ENCODE data around the gene BHMT2. TPM values are rescaled to one million over a fixed set of nuclear protein-coding genes. Genes with fewer than 3 reads are reported as not detected.

BHMT2 gene
- total RNA-seq, 1 experiment from 2014 or later, result not detected

DNA sequence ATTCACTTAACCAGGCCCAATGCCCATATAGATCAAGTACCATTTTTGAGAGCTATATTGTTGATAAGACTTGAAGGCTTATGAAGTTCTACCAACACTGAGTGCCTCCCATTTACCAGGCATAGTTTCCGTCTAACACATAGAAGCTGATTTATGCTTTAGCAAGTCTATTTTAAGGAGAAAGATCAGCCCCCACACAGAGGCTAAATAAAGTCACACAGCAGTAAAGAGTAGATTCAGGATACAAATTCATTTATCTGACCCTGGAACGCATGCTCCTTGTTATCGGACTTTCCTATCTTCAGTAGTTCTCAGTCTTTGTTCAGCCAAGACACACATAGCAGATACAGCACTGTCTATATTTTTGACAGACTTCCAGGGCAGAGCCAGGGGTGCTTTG is 34.3 kb upstream of the BHMT2 start:
- ATAC-seq (no peak), DNase-seq (no peak)
- H3K27ac ChIP-seq (ENCODE audit: low read length), result no peak overlapping the region
- H3F3A ChIP-seq (ENCODE audit: low read length, unreplicated experiment), result no peaks in the 10 kb centered on the region
- H2AFZ ChIP-seq (ENCODE audit: low read length), result no peak overlapping the region
- H3K4me1 ChIP-seq (ENCODE audit: insufficient read depth, low read length), result no peaks in the 10 kb centered on the region
- no peaks in the 10 kb centered on the region for H3K9me3 ChIP-seq (ENCODE audit: low read length)
- no peak overlapping the region for H3K4me3 ChIP-seq (ENCODE audit: low read length)
- H3K9me2 ChIP-seq (replicated peaks; ENCODE audit: low read length), result no peaks in the 10 kb centered on the region
- TF ChIP-seq EZH2phosphoT487 (IDR thresholded peaks at IDR 0.05; ENCODE audit: borderline replicate concordance, low read length), result no peak
- intact Hi-C loops (cut with micrococcal nuclease), result no loop called here
- H3K36me3 ChIP-seq (ENCODE audit: low read depth, low read length), result no peaks in the 10 kb centered on the region
- no peaks in the 10 kb centered on the region for H4K20me1 ChIP-seq (ENCODE audit: low read length)
- POLR2A ChIA-PET (ENCODE audit: unreplicated experiment), result no interaction called here
- H3K79me2 ChIP-seq (ENCODE audit: low read length), result no peaks in the 10 kb centered on the region
- CTCF ChIA-PET, result no interaction called here
- H3K4me2 ChIP-seq (ENCODE audit: low read length), result no peak overlapping the region
- no TSS peak for BruUV-seq (replicated peaks)
- no peak overlapping the region for H3K9ac ChIP-seq (ENCODE audit: low read length)
- H3K27me3 ChIP-seq (ENCODE audit: low read length), result no peaks in the 10 kb centered on the region

DNA sequence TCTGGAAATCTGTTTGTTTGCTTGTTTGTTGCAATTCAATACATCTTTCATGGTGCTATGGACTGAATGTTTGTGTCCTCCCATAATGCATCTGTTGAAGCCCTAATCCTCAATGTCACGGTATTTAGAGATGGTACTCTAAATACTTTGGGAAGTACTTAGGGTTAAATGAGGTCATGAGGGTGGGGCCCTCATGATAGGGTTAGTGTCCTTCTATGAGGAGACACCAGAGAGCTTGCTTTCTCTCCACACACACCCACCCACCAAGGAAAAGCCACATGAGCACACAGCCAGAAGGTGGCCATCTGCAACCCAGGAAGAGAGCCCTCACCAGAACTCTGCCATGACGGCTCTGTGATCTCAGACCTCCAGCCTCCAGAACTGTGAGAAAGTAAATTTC is 32.8 kb upstream of the BHMT2 start:
- CTCF ChIA-PET, result no interaction called here
- no TSS peak for BruUV-seq (replicated peaks)
- H3K9ac ChIP-seq (ENCODE audit: low read length), result no peak overlapping the region
- ATAC-seq (no peak), DNase-seq (no peak)
- H3K4me2 ChIP-seq (ENCODE audit: low read length), result no peak overlapping the region
- H3F3A ChIP-seq (ENCODE audit: low read length, unreplicated experiment), result no peaks in the 10 kb centered on the region
- POLR2A ChIA-PET (ENCODE audit: unreplicated experiment), result no interaction called here
- no peak overlapping the region for H2AFZ ChIP-seq (ENCODE audit: low read length)
- no peaks in the 10 kb centered on the region for H3K79me2 ChIP-seq (ENCODE audit: low read length)
- H3K4me1 ChIP-seq (ENCODE audit: insufficient read depth, low read length), result no peaks in the 10 kb centered on the region
- no peaks in the 10 kb centered on the region for H3K9me3 ChIP-seq (ENCODE audit: low read length)
- no peaks in the 10 kb centered on the region for H3K27me3 ChIP-seq (ENCODE audit: low read length)
- intact Hi-C loops (cut with micrococcal nuclease), result no loop called here
- no peak overlapping the region for H3K27ac ChIP-seq (ENCODE audit: low read length)
- no peaks in the 10 kb centered on the region for H4K20me1 ChIP-seq (ENCODE audit: low read length)
- no peak overlapping the region for H3K4me3 ChIP-seq (ENCODE audit: low read length)
- no peaks in the 10 kb centered on the region for H3K36me3 ChIP-seq (ENCODE audit: low read depth, low read length)
- H3K9me2 ChIP-seq (replicated peaks; ENCODE audit: low read length), result no peaks in the 10 kb centered on the region
- TF ChIP-seq EZH2phosphoT487 (IDR thresholded peaks at IDR 0.05; ENCODE audit: borderline replicate concordance, low read length) (no peak), EZH2 (IDR thresholded peaks at IDR 0.05; ENCODE audit: low read length, unreplicated experiment) (no peak)
- TF ChIP-seq, protein P1, sequence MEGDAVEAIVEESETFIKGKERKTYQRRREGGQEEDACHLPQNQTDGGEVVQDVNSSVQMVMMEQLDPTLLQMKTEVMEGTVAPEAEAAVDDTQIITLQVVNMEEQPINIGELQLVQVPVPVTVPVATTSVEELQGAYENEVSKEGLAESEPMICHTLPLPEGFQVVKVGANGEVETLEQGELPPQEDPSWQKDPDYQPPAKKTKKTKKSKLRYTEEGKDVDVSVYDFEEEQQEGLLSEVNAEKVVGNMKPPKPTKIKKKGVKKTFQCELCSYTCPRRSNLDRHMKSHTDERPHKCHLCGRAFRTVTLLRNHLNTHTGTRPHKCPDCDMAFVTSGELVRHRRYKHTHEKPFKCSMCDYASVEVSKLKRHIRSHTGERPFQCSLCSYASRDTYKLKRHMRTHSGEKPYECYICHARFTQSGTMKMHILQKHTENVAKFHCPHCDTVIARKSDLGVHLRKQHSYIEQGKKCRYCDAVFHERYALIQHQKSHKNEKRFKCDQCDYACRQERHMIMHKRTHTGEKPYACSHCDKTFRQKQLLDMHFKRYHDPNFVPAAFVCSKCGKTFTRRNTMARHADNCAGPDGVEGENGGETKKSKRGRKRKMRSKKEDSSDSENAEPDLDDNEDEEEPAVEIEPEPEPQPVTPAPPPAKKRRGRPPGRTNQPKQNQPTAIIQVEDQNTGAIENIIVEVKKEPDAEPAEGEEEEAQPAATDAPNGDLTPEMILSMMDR (conservative IDR thresholded peaks at IDR 0.05; ENCODE audit: low read depth, low read length), result no peak

DNA sequence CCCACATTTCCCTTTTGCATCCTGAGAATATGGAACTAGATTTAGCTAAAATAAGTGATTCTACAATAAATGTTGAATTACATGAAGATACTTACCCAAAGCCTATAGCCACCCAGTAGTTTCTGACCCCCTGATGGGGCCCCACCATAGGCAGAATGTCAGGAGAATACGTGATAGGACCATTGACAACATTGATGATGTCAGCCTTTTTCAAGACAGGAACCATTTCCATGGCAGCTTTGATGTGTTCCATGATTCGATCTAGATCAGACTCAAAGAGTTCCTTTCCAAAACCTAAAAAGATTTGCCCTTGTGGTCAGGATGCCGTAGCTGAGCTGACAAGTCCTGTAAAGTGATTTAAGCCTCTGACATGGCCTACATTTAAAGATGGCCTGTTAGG is 27.4 kb upstream of the BHMT2 start:
- no peak for ATAC-seq
- Histone ChIP-seq H3K27me3 (ENCODE audit: low read length) (no peaks in the 10 kb centered on the region), H3K9me2 (replicated peaks; ENCODE audit: low read length) (no peaks in the 10 kb centered on the region), H3K4me1 (ENCODE audit: insufficient read depth, low read length) (no peaks in the 10 kb centered on the region), H3K36me3 (ENCODE audit: low read depth, low read length) (no peaks in the 10 kb centered on the region), H2AFZ (ENCODE audit: low read length) (no peak overlapping the region), H3K27ac (ENCODE audit: low read length) (no peak overlapping the region), H3K9me3 (ENCODE audit: low read length) (no peaks in the 10 kb centered on the region), H3K79me2 (ENCODE audit: low read length) (no peaks in the 10 kb centered on the region), H3K9ac (ENCODE audit: low read length) (no peak overlapping the region), H4K20me1 (ENCODE audit: low read length) (no peaks in the 10 kb centered on the region), H3F3A (ENCODE audit: low read length, unreplicated experiment) (no peaks in the 10 kb centered on the region), H3K4me3 (ENCODE audit: low read length) (no peak overlapping the region), H3K4me2 (ENCODE audit: low read length) (no peak overlapping the region)
- no TSS peak for BruUV-seq (replicated peaks)
- DNase-seq, result no peak
- TF ChIP-seq EZH2 (IDR thresholded peaks at IDR 0.05; ENCODE audit: low read length, unreplicated experiment) (no peak), EZH2phosphoT487 (IDR thresholded peaks at IDR 0.05; ENCODE audit: borderline replicate concordance, low read length) (no peak)
- TF ChIP-seq, protein P1 (conservative IDR thresholded peaks at IDR 0.05; ENCODE audit: low read depth, low read length), result no peak
- POLR2A ChIA-PET (ENCODE audit: unreplicated experiment), result no interaction called here
- CTCF ChIA-PET, result no interaction called here
- intact Hi-C loops (cut with micrococcal nuclease), result no loop called here

Data from PC-3 (cell line).